Activated CD4-positive, alpha-beta T cell treated with anti-CD3 and anti-CD28 coated beads for 24 hours (primary cell): ENCODE data around the gene ACACA.
"Not testable (repeated sequence)": the region's sequence is repeated elsewhere in the genome, so short reads cannot be mapped to it uniquely, and the experiment has no call there.

Experiments
- DNase-seq, 2 donors: peaks; one replicate each; pipeline ENCODE4 v3.0.0-alpha.2; 2020; ENCODE audit warnings: low read depth in 2 of 2

Gene ACACA

GRCh38 chr17:37177254-37177870, 229.3 kb downstream of the ACACA start:
- DNase-seq, result no peak

DNA sequence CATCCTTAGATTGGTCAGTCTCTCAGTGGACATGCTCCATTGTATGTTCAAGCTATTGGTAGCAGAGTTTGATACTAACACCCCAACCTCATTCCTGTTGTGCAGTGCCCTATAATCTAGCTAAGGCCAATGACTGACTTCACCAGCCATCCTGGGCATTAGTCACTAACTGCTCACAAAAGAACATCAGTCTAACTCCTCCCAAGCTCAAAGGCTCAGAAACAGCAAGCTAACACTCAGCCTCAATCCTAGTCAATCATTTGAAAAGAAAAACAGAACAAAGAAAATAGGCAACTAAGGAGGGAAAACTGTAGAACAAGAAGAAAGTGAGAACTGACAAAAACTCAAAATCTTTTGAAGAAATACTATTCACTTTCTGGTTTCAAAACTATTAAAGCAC, 229.9 kb downstream of the ACACA start:
- DNase-seq, result no peak

DNA sequence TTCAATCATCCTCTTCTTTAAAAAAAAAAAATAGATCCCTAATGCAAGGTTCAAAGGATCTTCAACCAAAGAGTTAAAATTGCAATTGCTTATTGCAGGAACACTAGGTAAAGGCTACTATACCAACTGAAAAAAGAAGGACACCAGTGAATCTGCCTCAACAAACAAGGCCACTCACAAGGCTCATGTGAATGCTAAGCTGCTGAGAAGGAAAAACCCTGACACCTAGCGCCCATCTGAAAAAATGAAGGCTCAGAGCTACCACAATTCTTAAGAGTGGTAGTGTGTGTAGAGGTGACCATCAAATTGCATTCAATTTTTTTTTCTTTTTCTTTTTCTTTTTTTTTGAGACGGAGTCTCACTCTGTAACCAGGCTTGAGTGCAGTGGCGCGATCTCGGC, 232.4 kb downstream of the ACACA start:
- no peak for DNase-seq

- no peak for DNase-seq
Measured at GRCh38 chr17:37170881-37171425, 235.7 kb downstream of the ACACA start.

DNA sequence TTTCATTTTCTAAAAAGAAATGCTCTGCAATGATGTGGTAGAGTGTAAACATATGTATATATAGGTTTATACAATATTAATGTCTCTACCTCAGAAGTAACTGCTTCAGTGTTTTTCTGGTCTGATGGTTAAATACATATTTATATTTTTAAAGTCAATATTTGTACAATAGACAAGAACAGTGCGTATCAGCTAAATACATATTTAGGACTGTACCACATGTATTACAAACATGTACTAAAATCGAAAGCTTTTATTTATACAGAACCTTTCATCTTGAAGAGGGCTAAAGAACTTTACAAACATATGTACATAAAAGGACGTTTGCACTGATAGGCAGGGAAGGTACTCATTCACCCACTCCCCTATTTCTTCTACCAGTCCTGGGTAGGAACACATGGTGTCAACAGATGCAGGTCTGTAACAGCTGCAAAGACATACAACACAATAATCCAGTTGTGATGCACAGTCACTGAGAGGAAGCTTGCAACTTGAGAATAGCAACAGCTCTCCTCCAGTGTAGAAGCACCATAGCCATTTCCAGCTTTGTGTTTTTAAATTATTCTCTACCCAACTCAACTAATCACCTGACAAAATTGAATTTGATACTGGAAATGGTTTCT, 237.8 kb downstream of the ACACA start:
- DNase-seq, result no peak

DNA sequence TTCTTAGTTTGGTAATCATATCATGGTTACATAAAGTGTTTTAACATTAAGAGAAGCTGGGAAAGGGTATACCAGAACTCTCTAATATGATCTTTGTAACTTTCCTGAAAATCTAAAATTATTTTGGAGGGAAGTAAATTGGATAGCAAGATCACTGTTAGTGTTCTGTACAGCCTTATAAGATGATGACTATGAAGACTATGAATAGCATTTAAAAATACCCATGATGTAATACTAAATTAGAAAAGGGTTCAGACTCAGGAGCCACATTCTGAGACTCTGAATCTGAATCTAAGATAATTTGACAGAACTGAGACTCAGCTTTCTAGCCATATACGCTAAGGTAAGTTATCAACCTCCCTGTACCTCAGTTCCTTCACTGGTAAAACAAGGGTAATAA, 238.9 kb downstream of the ACACA start:
- DNase-seq, result no peak

DNA sequence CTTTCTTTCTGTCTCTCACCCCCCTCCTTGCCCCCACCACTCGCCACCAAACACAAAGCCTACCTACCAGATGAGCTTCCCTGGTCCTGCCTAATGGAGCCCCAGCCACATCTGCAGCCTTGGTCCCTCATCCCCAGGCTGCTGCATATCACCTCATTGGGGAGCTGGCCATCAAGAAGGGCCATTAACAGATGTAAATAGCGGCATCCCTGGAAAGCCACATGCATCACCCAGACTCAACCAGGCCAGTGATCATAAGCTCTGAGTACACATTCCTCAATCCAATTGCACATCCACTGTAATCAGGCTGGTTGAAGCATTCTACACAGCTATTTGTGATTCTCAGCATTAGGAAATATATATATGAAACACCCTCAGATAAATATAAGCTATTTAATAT, 242.6 kb downstream of the ACACA start:
- no peak for DNase-seq

GRCh38 chr17:37162800-37163199, 243.8 kb downstream of the ACACA start:
- DNase-seq, result no peak

GRCh38 chr17:37160944-37161343, 245.7 kb downstream of the ACACA start:
- no peak for DNase-seq

GRCh38 chr17:37158290-37158689, 248.3 kb downstream of the ACACA start:
- no peak for DNase-seq

- DNase-seq, result no peak
Measured at GRCh38 chr17:37148156-37148555, 258.5 kb downstream of the ACACA start.

DNA sequence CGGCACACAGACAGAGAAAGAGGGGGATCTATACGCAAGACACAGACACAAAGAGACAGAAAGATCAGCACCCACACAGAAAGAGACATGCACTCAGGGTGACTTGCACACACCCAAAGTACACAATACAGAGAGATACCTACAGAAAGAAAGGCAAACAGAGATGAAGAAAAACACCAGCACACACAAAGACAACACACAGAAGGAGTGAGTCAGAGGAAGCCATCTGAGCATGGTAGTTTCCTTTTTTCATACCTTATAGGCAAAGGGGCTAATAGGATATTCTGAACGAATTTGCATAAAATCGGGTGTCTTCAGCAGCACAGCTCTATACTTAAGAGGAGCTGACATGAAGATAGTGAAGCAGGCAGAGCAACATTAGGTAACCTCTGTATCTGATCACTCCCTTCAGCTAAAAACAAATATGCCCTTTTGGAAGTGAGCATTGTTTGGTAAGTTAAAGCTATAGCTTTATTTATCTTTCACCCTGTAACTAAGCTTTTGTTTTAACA, 259.3 kb downstream of the ACACA start:
- no peak for DNase-seq

GRCh38 chr17:37146086-37147064, 260.3 kb downstream of the ACACA start:
- no peak for DNase-seq

DNA sequence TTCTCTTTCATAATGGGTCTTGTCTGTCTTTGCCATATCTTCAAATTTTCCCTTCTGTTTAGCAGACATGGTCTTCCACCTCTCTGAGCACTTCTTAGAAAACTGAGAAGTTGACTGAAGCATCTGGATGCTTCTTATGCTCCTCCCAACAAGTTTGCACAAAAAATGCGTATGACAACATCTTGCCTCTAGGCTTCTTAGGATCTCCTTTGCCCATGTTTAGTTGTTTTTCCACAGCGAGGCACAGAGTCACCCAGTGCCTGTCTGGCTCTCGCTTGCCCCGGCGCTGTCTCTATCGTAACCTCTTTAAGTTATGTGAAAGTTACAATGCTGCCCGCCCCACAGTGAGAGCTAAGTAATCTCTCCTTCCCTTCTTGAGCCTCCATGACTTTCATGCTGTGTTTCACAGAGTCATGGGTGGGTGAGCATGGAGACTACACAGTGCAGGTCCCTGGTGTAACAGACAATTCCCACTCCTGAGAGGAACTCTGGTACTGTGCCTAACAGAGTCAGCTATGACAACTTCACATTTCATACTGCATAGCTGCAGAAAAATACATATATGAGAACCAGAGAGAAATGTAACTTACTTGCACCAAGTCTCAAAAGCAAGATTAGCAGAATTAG, 262.4 kb downstream of the ACACA start:
- no peak for DNase-seq

DNA sequence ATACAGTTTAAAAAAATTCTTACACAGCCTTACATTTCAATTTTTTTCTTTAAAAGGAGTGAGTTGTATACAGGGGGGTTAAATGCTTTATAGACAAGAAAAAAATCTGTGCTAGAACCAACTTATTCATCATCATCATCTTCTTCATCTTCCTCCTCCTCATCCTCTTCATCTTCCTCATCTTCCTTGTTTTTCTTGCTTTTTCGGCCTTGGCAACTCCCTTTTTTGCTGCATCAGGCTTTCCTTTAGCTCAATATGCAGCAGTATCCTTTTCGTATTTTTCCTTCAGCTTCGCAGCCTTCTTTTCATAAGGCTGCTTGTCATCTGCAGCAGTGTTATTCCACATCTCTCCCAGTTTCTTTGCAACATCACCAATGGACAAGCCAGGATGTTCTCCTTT, 263.1 kb downstream of the ACACA start:
- not testable (repeated sequence) for DNase-seq

DNA sequence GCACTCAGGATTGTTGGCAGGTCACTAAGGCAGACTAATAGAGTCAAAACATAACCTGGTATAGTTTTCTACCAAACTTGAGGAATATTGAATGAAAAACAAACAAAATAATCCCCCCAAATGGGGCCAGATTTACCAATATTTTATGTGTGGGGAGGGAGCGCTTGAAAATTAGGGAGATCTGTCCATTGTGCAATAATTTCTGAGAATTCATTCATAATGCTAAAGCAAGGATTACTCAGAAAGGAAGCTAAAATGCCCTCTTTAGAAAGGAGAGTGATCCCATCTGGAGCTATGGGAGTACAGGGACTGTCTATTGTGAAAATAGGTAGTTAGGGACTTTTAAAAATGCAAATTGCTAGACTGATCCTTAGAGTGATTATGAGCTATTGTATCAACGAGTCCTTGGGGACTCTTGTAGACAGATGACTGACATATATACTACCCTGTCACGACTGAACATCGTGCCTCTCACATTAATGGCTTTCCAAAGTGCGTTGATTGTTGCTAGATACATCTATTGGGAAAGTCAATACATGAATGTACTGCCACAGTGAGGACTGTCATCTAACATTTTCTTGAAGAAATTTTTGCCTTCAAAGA, 264.2 kb downstream of the ACACA start:
- no peak for DNase-seq

DNA sequence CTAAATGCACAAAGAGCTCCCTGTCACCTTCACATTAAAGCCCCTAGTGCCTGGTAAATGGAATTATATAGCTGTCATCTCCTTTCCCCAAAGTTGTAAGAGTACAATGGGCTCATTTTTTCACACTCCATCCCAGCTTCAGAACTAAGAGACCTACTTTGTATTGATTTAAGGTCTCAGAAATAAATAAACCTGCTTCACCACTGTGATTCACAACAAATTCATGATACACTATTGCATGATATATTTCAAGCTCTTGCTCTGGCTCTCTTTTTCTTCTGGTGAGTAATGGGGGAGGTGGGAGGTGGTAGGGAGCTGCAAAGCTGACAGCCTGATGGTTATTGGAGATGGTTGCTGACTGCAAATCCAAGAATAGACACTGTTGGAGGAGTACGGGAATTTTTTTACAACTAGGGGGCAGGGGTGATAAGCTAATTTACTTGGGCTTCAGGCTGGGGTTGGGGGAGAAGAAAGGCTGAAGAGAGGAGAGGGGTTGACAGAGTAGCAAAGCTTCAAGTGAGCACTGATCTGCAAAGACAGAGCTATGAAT, 268.0 kb downstream of the ACACA start:
- DNase-seq, result no peak

DNA sequence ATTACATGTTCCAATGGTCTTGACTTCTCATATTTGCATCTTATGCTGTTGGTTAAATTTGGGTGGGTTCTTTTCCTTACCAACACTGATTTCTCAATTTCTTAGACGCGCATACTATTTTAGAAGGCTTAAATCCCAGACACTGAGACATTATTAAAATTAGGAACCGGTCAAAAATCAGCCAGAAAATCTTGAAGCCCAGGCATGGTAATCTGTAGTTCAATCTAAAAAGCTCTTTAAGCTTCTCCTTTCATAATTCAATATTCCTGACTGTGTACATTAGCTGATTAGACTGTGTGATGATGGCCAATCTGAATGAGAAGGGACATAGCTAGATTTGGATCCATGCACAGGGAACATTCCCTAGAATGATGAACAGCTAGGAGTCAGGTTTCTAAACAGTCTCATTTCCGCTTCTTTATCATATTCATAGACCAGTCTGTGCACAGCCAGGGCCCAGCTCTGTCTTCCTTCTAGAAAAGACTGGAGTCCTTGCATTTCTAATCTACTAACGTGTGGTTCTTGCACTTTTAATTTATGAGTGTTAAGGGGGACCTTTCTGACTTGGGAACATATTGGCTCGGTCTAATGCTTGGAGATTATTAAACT, 268.6 kb downstream of the ACACA start:
- no peak for DNase-seq

DNA sequence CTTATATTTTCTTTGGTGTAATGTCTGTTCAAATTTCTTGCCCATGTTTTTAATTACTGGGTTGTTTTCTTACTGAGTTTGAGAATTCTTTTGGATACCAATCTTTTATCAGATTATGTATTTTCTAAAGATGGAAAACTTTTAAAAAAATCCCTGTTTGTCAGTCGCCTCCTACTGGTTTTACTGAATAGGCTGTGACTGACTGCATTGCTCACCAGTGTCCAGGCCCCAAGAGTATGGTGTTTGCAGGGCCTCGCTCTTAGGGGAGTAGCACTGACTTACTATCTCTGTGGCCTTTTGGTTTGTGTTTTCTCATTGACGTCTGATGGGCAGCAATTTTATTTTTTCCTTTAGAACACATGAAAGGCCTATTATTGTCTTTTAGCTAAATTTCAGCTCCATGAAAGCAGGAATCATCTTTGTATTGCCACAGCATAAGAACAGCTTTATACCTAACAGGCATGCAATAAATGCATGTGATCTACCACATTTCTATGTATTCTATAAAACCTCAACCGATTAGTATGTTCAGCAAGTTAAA, 269.5 kb downstream of the ACACA start:
- DNase-seq, result no peak

GRCh38 chr17:37135576-37135975, 271.1 kb downstream of the ACACA start:
- no peak for DNase-seq
